Mucosa of rectum (tissue), 2 donors: Measurements from ENCODE around the gene APBA1.

Experiments
- H3K27ac ChIP-seq, 2 donors: one replicate each; pipeline ENCODE4 v1.7.0; 2013; ENCODE audit warnings: inconsistent platforms in 2 of 2, low read depth in 2 of 2, low read length in 2 of 2
- H3K27me3 ChIP-seq, 2 donors: one replicate each; pipeline ENCODE4 v1.7.0; 2013; ENCODE audit warnings: low read length in 2 of 2; ENCODE audit not compliant: control insufficient read depth in 2 of 2, insufficient read depth in 2 of 2
- H3K36me3 ChIP-seq, 2 donors: one replicate each; pipeline ENCODE4 v1.7.0; 2013; ENCODE audit warnings: low read length in 2 of 2; ENCODE audit not compliant: control insufficient read depth in 2 of 2, insufficient read depth in 2 of 2
- H3K4me1 ChIP-seq, 2 donors: one replicate each; pipeline ENCODE4 v1.7.0; 2013; ENCODE audit warnings: low read length in 2 of 2, mild to moderate bottlenecking in 1 of 2; ENCODE audit not compliant: control insufficient read depth in 2 of 2, insufficient read depth in 2 of 2
- H3K4me3 ChIP-seq, 2 donors: one replicate each; pipeline ENCODE4 v1.7.0; 2013; ENCODE audit warnings: low read length in 2 of 2
- H3K9ac ChIP-seq, 2 donors: one replicate each; pipeline ENCODE4 v1.7.0; 2013; ENCODE audit warnings: low read length in 2 of 2, low read depth in 1 of 2, mild to moderate bottlenecking in 1 of 2
- H3K9me3 ChIP-seq, 2 donors: one replicate each; pipeline ENCODE4 v1.7.0; 2013; ENCODE audit warnings: low read length in 2 of 2; ENCODE audit not compliant: control insufficient read depth in 2 of 2
- donor health status: healthy.
- donor health status: Normal muscosa, but diverticular disease.

APBA1 gene

GRCh38 chr9:69678843-69679538 is 6.8 kb upstream of the APBA1 start:
- Histone ChIP-seq H3K27ac (no peak overlapping the region), H3K9me3 (no peaks in the 10 kb centered on the region), H3K27me3 (no peaks in the 10 kb centered on the region), H3K36me3 (no peaks in the 10 kb centered on the region), H3K9ac (no peak overlapping the region), H3K4me3 (no peak overlapping the region), H3K4me1 (no peaks in the 10 kb centered on the region)

DNA sequence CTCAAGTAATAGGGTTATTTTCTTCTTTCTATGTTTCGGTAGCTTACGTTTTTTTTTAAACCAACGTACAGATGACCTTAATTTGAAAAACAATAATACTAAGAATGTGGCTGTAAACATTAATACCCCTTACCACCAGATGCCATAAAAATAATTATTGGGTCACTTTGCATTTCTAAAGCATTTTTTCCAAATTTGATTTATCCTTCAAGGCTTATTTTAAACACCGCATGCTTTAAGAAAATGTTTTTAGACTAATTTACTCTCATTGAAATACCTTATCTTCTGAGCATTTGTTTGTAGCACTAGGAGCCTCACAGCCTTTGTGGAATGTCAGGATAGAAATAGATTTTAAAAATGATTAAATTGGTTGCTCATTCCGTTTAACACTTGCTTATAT is 5.8 kb upstream of the APBA1 start:
- Histone ChIP-seq H3K36me3 (no peaks in the 10 kb centered on the region), H3K4me3 (no peak overlapping the region), H3K9me3 (no peaks in the 10 kb centered on the region), H3K9ac (no peak overlapping the region), H3K27ac (no peak overlapping the region), H3K4me1 (peaks cover 5% of the 10 kb centered on the region in 2 donors), H3K27me3 (no peaks in the 10 kb centered on the region)

DNA sequence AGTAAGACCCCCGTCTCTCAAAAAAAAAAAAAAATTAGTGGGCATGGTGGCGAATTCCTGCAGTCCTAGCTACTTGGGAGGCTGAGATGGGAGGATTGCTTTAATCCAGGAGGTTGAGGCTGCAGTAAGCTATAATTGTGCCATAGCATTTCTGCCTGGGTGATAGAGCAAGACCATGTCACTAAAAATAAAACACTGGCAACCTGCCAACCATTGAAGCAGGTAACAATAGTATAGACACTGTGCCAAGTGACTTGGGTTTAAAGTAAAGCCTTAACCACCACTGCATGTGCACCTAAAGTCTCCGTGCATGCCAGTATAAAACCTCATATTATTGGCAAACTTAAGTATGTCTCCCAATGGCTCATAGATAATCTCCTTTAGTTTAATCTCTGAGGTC is 3.4 kb upstream of the APBA1 start:
- Histone ChIP-seq H3K27ac (no peak overlapping the region), H3K9me3 (no peaks in the 10 kb centered on the region)

GRCh38 chr9:69674716-69675438 is 2.7 kb upstream of the APBA1 start:
- no peak overlapping the region for H3K4me3 ChIP-seq
- peaks cover 13 to 18% of the 10 kb centered on the region in 2 donors for H3K4me1 ChIP-seq
- no peaks in the 10 kb centered on the region for H3K9me3 ChIP-seq
- no peak overlapping the region for H3K9ac ChIP-seq
- no peaks in the 10 kb centered on the region for H3K36me3 ChIP-seq
- no peak overlapping the region for H3K27ac ChIP-seq
- no peaks in the 10 kb centered on the region for H3K27me3 ChIP-seq

More for the DNA sequence above, 3.4 kb upstream of the APBA1 start:
- no peak overlapping the region for H3K4me3 ChIP-seq
- H3K27me3 ChIP-seq = no peaks in the 10 kb centered on the region
- H3K36me3 ChIP-seq = no peaks in the 10 kb centered on the region
- peaks cover 13 to 15% of the 10 kb centered on the region in 2 donors for H3K4me1 ChIP-seq
- no peak overlapping the region for H3K9ac ChIP-seq

GRCh38 chr9:69674112-69674685 is 2.0 kb upstream of the APBA1 start:
- no peaks in the 10 kb centered on the region for H3K9me3 ChIP-seq
- peaks cover 13 to 18% of the 10 kb centered on the region in 2 donors for H3K4me1 ChIP-seq
- no peak overlapping the region for H3K27ac ChIP-seq
- no peaks in the 10 kb centered on the region for H3K36me3 ChIP-seq
- no peak overlapping the region for H3K9ac ChIP-seq
- H3K4me3 ChIP-seq = no peak overlapping the region
- no peaks in the 10 kb centered on the region for H3K27me3 ChIP-seq

DNA sequence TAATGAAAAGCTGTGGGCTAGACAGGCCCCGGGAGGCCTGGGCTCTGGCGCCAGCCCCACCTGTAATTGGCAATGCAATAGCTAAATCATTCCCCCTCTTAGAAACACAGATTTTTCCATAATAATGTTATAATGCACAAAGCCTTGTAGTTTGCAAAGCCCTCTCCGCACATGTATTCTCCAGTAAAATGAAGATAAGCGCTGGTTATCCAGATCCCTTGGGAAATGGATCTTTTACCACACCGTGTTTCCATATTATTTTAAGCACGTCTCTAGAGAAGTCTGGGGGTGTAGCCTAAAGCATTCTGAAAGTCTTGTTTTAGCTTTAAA is 1.1 kb upstream of the APBA1 start:
- Histone ChIP-seq H3K9ac (peak overlapping the region; percentile 41 to 73), H3K4me3 (peak overlapping the region; percentile 74 to 79), H3K27ac (peak overlapping the region; percentile 74), H3K4me1 (peaks cover 13 to 18% of the 10 kb centered on the region in 2 donors), H3K36me3 (no peaks in the 10 kb centered on the region), H3K27me3 (no peaks in the 10 kb centered on the region), H3K9me3 (no peaks in the 10 kb centered on the region)

DNA sequence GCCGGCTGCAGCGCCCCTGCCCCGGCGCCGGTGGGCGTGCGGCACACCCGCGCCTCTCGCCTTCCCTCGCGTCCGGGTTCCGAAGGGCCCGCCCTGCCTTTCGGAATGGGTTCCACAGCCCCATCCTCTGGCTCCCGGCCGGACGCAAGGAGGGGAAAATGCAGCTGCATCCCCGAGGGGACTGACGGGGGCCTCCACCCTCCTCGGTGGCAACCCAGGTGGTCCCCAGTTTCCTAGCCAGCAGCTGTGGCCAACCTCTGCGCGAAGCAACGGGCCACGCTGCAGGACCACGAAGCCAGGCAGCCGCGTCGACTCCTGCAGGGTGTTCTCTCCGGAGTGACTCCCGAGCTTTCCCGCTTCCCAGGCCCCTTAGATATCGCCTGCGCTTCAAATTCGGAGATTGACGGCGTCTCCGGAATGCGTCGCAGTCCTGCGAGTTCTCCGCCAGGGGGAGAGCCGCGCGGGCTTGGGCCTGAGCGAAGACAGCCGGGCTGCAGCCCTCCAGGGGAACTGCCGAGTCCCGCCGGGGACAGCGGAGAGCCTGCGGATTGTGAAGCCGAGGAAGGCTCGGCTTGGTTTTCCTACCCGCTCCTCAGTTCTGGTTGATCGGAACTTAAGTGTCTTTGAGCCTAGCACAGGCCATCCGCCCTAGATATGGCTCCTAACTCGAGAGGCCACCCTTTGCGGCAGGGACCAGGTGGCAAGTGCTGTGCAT is 582 bp upstream of the APBA1 start:
- no peaks in the 10 kb centered on the region for H3K36me3 ChIP-seq
- no peaks in the 10 kb centered on the region for H3K27me3 ChIP-seq
- peak overlapping the region; percentile 74 for H3K27ac ChIP-seq
- H3K4me1 ChIP-seq = peaks cover 13 to 18% of the 10 kb centered on the region in 2 donors
- H3K9me3 ChIP-seq = no peaks in the 10 kb centered on the region
- H3K4me3 ChIP-seq = peak overlapping the region; percentile 74 to 79
- peak overlapping the region; percentile 54 to 73 for H3K9ac ChIP-seq

- Histone ChIP-seq H3K9ac (peak overlapping the region; percentile 44 to 78), H3K9me3 (no peaks in the 10 kb centered on the region), H3K27ac (peak overlapping the region; percentile 59 to 62), H3K27me3 (no peaks in the 10 kb centered on the region), H3K36me3 (no peaks in the 10 kb centered on the region), H3K4me3 (peak overlapping the region; percentile 70 to 79), H3K4me1 (peaks cover 13 to 18% of the 10 kb centered on the region in 2 donors)
Measured at GRCh38 chr9:69671311-69671878, 776 bp downstream of the APBA1 start.

- Histone ChIP-seq H3K27me3 (no peaks in the 10 kb centered on the region), H3K27ac (no peak overlapping the region), H3K4me1 (peaks cover 5 to 13% of the 10 kb centered on the region in 2 donors), H3K9ac (no peak overlapping the region), H3K36me3 (no peaks in the 10 kb centered on the region), H3K9me3 (no peaks in the 10 kb centered on the region), H3K4me3 (no peak overlapping the region)
Measured at GRCh38 chr9:69667306-69667705, 4.9 kb downstream of the APBA1 start.
